ENCODE results near the gene HS3ST2. TPM values are rescaled to one million over a fixed set of nuclear protein-coding genes. Genes with fewer than 3 reads are reported as not detected.

Gene HS3ST2
- polyA plus RNA-seq, 1 of the 3 experiments (the other 2 are of a cell fraction): not detected

DNA sequence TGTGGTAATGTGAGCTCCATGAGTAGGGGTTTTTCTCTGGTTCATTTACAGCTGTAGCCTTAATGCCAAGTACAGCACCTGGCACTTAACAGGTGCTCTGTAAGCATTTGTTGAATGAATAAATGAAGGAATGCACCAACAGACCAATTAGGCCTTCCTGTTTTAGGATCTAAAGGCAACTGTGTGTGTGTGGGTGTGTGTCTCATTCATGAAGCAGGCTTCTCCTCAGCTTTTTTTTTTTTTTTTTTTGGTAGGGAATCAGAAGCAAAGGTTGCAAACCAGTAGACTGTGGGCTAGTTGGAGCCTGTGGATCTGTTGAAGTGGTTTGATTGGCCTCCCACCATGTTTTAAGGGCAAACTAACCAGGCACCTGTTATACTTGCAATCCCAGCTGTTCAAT, 48.1 kb downstream of the HS3ST2 start:
- Histone ChIP-seq H3K9ac (no peak overlapping the region), H3K9me3 (no peaks in the 10 kb centered on the region), H3F3A (replicated peaks; ENCODE audit: insufficient read depth) (no peaks in the 10 kb centered on the region), H4K20me1 (ENCODE audit: insufficient read depth) (no peaks in the 10 kb centered on the region), H3K27me3 (ENCODE audit: insufficient read depth) (no peaks in the 10 kb centered on the region), H3K79me2 (ENCODE audit: insufficient read depth) (no peaks in the 10 kb centered on the region), H3K27ac (ENCODE audit: low read depth in 2 of 2, low read length in 1 of 2) (no peak overlapping the region), H2AFZ (ENCODE audit: low read depth) (no peak overlapping the region), H3K36me3 (replicated peaks in 1 of 2; ENCODE audit: control insufficient read depth in 1 of 2, insufficient read depth in 2 of 2, low read length in 1 of 2) (no peaks in the 10 kb centered on the region), H3K4me2 (no peak overlapping the region), H3K4me1 (ENCODE audit: control insufficient read depth in 1 of 2, insufficient read depth in 2 of 2, low read depth in 1 of 2, low read length in 1 of 2) (no peaks in the 10 kb centered on the region; a peak in 1 of 4 replicates), H3K9me2 (no peaks in the 10 kb centered on the region), H3K4me3 (ENCODE audit: low read depth in 2 of 2, low read length in 1 of 2) (no peak overlapping the region)
- ChIA-PET POLR2A (no interaction called here), CTCF (interaction anchor here (1.0 to 2.1 kb wide), 4 partner anchors 17 to 199 kb away, joined by 3 to 6 read pairs (median 3); no protein-coding TSS in a partner anchor)
- TF ChIP-seq, protein P1, sequence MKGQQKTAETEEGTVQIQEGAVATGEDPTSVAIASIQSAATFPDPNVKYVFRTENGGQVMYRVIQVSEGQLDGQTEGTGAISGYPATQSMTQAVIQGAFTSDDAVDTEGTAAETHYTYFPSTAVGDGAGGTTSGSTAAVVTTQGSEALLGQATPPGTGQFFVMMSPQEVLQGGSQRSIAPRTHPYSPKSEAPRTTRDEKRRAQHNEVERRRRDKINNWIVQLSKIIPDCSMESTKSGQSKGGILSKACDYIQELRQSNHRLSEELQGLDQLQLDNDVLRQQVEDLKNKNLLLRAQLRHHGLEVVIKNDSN (IDR thresholded peaks at IDR 0.05; ENCODE audit: borderline replicate concordance, low read depth): no peak
- TF ChIP-seq FOXJ3 (CRISPR knock-in tag; IDR thresholded peaks at IDR 0.05) (no peak), POLR2AphosphoS5 (IDR thresholded peaks at IDR 0.05; ENCODE audit: low read depth, low read length) (no peak), YY1 (IDR thresholded peaks at IDR 0.05; ENCODE audit: low read depth) (no peak), TCF12 (IDR thresholded peaks at IDR 0.05) (no peak), EZH2phosphoT487 (IDR thresholded peaks at IDR 0.05; ENCODE audit: borderline replicate concordance, low read depth) (no peak), NRF1 (IDR thresholded peaks at IDR 0.05; ENCODE audit: low read depth, low read length) (no peak), RCOR1 (IDR thresholded peaks at IDR 0.05; ENCODE audit: low read length) (no peak), RXRA (IDR thresholded peaks at IDR 0.05; ENCODE audit: borderline replicate concordance, low read depth) (no peak), TAF1 (IDR thresholded peaks at IDR 0.05; ENCODE audit: borderline replicate concordance, low read depth, low read length) (no peak), EP300 (IDR thresholded peaks at IDR 0.05; ENCODE audit: borderline replicate concordance in 1 of 2, low read depth in 1 of 2, low read length in 1 of 2) (no peak), ELF1 (IDR thresholded peaks at IDR 0.05) (no peak), RAD21 (IDR thresholded peaks at IDR 0.05; ENCODE audit: low read length) (no peak), RFX5 (IDR thresholded peaks at IDR 0.05; ENCODE audit: low read length) (no peak), FOXM1 (IDR thresholded peaks at IDR 0.05; ENCODE audit: low read depth) (no peak), GABPA (IDR thresholded peaks at IDR 0.05; ENCODE audit: low read depth) (no peak), SMC3 (IDR thresholded peaks at IDR 0.05; ENCODE audit: low read depth, low read length) (no peak)
- TF ChIP-seq, protein P2, sequence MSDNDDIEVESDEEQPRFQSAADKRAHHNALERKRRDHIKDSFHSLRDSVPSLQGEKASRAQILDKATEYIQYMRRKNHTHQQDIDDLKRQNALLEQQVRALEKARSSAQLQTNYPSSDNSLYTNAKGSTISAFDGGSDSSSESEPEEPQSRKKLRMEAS (IDR thresholded peaks at IDR 0.05; ENCODE audit: low read depth): no peak
- TF ChIP-seq, protein P3, sequence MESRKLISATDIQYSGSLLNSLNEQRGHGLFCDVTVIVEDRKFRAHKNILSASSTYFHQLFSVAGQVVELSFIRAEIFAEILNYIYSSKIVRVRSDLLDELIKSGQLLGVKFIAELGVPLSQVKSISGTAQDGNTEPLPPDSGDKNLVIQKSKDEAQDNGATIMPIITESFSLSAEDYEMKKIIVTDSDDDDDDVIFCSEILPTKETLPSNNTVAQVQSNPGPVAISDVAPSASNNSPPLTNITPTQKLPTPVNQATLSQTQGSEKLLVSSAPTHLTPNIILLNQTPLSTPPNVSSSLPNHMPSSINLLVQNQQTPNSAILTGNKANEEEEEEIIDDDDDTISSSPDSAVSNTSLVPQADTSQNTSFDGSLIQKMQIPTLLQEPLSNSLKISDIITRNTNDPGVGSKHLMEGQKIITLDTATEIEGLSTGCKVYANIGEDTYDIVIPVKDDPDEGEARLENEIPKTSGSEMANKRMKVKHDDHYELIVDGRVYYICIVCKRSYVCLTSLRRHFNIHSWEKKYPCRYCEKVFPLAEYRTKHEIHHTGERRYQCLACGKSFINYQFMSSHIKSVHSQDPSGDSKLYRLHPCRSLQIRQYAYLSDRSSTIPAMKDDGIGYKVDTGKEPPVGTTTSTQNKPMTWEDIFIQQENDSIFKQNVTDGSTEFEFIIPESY (IDR thresholded peaks at IDR 0.05; ENCODE audit: borderline replicate concordance, low read depth): no peak
- TF ChIP-seq, protein P4, sequence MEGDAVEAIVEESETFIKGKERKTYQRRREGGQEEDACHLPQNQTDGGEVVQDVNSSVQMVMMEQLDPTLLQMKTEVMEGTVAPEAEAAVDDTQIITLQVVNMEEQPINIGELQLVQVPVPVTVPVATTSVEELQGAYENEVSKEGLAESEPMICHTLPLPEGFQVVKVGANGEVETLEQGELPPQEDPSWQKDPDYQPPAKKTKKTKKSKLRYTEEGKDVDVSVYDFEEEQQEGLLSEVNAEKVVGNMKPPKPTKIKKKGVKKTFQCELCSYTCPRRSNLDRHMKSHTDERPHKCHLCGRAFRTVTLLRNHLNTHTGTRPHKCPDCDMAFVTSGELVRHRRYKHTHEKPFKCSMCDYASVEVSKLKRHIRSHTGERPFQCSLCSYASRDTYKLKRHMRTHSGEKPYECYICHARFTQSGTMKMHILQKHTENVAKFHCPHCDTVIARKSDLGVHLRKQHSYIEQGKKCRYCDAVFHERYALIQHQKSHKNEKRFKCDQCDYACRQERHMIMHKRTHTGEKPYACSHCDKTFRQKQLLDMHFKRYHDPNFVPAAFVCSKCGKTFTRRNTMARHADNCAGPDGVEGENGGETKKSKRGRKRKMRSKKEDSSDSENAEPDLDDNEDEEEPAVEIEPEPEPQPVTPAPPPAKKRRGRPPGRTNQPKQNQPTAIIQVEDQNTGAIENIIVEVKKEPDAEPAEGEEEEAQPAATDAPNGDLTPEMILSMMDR (IDR thresholded peaks at IDR 0.05): no peak
- DNase-seq: no peak
